Effector memory CD4-positive, alpha-beta T cell (primary cell): ENCODE data around the gene ABCG4.

ENCODE experiments used
- DNase-seq, 3 donors: peaks; one replicate each; pipeline ENCODE4 v3.0.0-alpha.2; 2020
- H3K27ac ChIP-seq: 2 replicates; pipeline ENCODE4 v1.7.0; 2013; ENCODE audit warnings: mild to moderate bottlenecking, low read length, moderate library complexity; ENCODE audit not compliant: insufficient read depth, poor library complexity, severe bottlenecking
- H3K27me3 ChIP-seq: replicated peaks from 2 replicates; pipeline ENCODE4 v1.7.0; 2013; ENCODE audit warnings: mild to moderate bottlenecking, low read length; ENCODE audit not compliant: insufficient read depth, control insufficient read depth, poor library complexity, severe bottlenecking
- H3K36me3 ChIP-seq: 2 replicates; pipeline ENCODE4 v1.7.0; 2013; ENCODE audit warnings: mild to moderate bottlenecking, low read length, moderate library complexity; ENCODE audit not compliant: control insufficient read depth, insufficient read depth
- H3K4me1 ChIP-seq: 2 replicates; pipeline ENCODE4 v1.7.0; 2013; ENCODE audit warnings: low read length, mild to moderate bottlenecking; ENCODE audit not compliant: control insufficient read depth, insufficient read depth, poor library complexity, severe bottlenecking
- H3K4me3 ChIP-seq: 2 replicates; pipeline ENCODE4 v1.7.0; 2013; ENCODE audit warnings: low read length, low read depth, mild to moderate bottlenecking; ENCODE audit not compliant: insufficient read depth, poor library complexity, severe bottlenecking
- H3K9me3 ChIP-seq: 2 replicates; pipeline ENCODE4 v1.7.0; 2013; ENCODE audit warnings: mild to moderate bottlenecking, low read length, moderate library complexity; ENCODE audit not compliant: control insufficient read depth

ABCG4 gene

GRCh38 chr11:119115484-119116234 is 33.2 kb upstream of the ABCG4 start:
- no peak for DNase-seq
- H3K4me3 ChIP-seq = peak overlapping the region; percentile 40
- H3K27me3 ChIP-seq = no peaks in the 10 kb centered on the region
- no peaks in the 10 kb centered on the region for H3K9me3 ChIP-seq
- H3K4me1 ChIP-seq = peaks cover 23% of the 10 kb centered on the region
- peaks cover 39% of the 10 kb centered on the region for H3K36me3 ChIP-seq
- peak overlapping the region; percentile 56 for H3K27ac ChIP-seq

- H3K27ac ChIP-seq = peak overlapping the region; percentile 56
- no peak overlapping the region for H3K4me3 ChIP-seq
- H3K36me3 ChIP-seq = peaks cover 33% of the 10 kb centered on the region
- peaks cover 26% of the 10 kb centered on the region for H3K4me1 ChIP-seq
- H3K27me3 ChIP-seq = no peaks in the 10 kb centered on the region
- DNase-seq = no peak
- no peaks in the 10 kb centered on the region for H3K9me3 ChIP-seq
Measured at GRCh38 chr11:119116235-119116594, 32.6 kb upstream of the ABCG4 start.

GRCh38 chr11:119116601-119117000 is 32.3 kb upstream of the ABCG4 start:
- no peak for DNase-seq
- H3K27ac ChIP-seq = no peak overlapping the region
- H3K9me3 ChIP-seq = no peaks in the 10 kb centered on the region
- no peaks in the 10 kb centered on the region for H3K27me3 ChIP-seq
- H3K4me3 ChIP-seq = no peak overlapping the region
- peaks cover 29% of the 10 kb centered on the region for H3K36me3 ChIP-seq
- H3K4me1 ChIP-seq = peaks cover 26% of the 10 kb centered on the region

- no peak for DNase-seq
- H3K9me3 ChIP-seq = no peaks in the 10 kb centered on the region
- H3K36me3 ChIP-seq = peaks cover 25% of the 10 kb centered on the region
- no peaks in the 10 kb centered on the region for H3K27me3 ChIP-seq
- peaks cover 28% of the 10 kb centered on the region for H3K4me1 ChIP-seq
- no peak overlapping the region for H3K27ac ChIP-seq
- no peak overlapping the region for H3K4me3 ChIP-seq
Measured at GRCh38 chr11:119117004-119117706, 31.7 kb upstream of the ABCG4 start.

GRCh38 chr11:119118227-119118626 is 30.6 kb upstream of the ABCG4 start:
- no peak overlapping the region for H3K4me3 ChIP-seq
- H3K36me3 ChIP-seq = peaks cover 14% of the 10 kb centered on the region
- H3K4me1 ChIP-seq = peaks cover 35% of the 10 kb centered on the region
- no peaks in the 10 kb centered on the region for H3K9me3 ChIP-seq
- H3K27me3 ChIP-seq = no peaks in the 10 kb centered on the region
- no peak overlapping the region for H3K27ac ChIP-seq
- DNase-seq = no peak

- Histone ChIP-seq H3K9me3 (no peaks in the 10 kb centered on the region), H3K4me1 (peaks cover 35% of the 10 kb centered on the region), H3K4me3 (no peak overlapping the region), H3K36me3 (peaks cover 14% of the 10 kb centered on the region), H3K27ac (no peak overlapping the region), H3K27me3 (no peaks in the 10 kb centered on the region)
- DNase-seq = no peak
Measured at GRCh38 chr11:119118946-119119345, 29.9 kb upstream of the ABCG4 start.

GRCh38 chr11:119120639-119121007 is 28.2 kb upstream of the ABCG4 start:
- Histone ChIP-seq H3K9me3 (no peaks in the 10 kb centered on the region), H3K36me3 (peaks cover 11% of the 10 kb centered on the region), H3K4me1 (peaks cover 22% of the 10 kb centered on the region), H3K27ac (peak overlapping the region; percentile 71), H3K27me3 (no peaks in the 10 kb centered on the region), H3K4me3 (peak overlapping the region; percentile 46)
- no peak for DNase-seq

GRCh38 chr11:119121008-119121810 is 27.6 kb upstream of the ABCG4 start, which contains the start of gene HINFP:
Gene HINFP, plus strand, starts transcription at chr11:119121580. Its CDS starts 5,365 bp downstream, at chr11:119126945.
- H3K9me3 ChIP-seq = no peaks in the 10 kb centered on the region
- H3K4me3 ChIP-seq = peak within 1 kb of the TSS; percentile 81
- peak within 1 kb of the TSS; percentile 76 for H3K27ac ChIP-seq
- peak; percentile 99 to 100 (median 100) for DNase-seq
- no peaks in the 10 kb centered on the region for H3K27me3 ChIP-seq
- peaks cover 11% of the 10 kb centered on the region for H3K36me3 ChIP-seq
- H3K4me1 ChIP-seq = peaks cover 17% of the 10 kb centered on the region

GRCh38 chr11:119121811-119122124 is 27.1 kb upstream of the ABCG4 start:
- Histone ChIP-seq H3K4me3 (peak overlapping the region; percentile 81), H3K36me3 (peaks cover 11% of the 10 kb centered on the region)

GRCh38 chr11:119125821-119126220 is 23.0 kb upstream of the ABCG4 start:
- Histone ChIP-seq H3K27ac (no peak overlapping the region), H3K9me3 (no peaks in the 10 kb centered on the region), H3K4me1 (peaks cover 10% of the 10 kb centered on the region), H3K36me3 (peaks cover 22% of the 10 kb centered on the region), H3K27me3 (no peaks in the 10 kb centered on the region), H3K4me3 (no peak overlapping the region)
- DNase-seq = no peak

More at GRCh38 chr11:119121811-119122124, 27.1 kb upstream of the ABCG4 start:
- Histone ChIP-seq H3K27me3 (no peaks in the 10 kb centered on the region), H3K9me3 (no peaks in the 10 kb centered on the region), H3K27ac (peak overlapping the region; percentile 76), H3K4me1 (peaks cover 14% of the 10 kb centered on the region)
- no peak for DNase-seq
